GM15510 (cell line): ENCODE measurements around the gene ZNRF2.

ENCODE experiments used
- POLR2A ChIP-seq: IDR thresholded peaks from 3 replicates; pipeline ENCODE4 v1.6.1; 2011; ENCODE audit warnings: borderline replicate concordance; ENCODE audit not compliant: insufficient read length; ENCODE audit errors: extremely low read depth

Gene ZNRF2

GRCh38 chr7:30303312-30304039 is 19.1 kb downstream of the ZNRF2 start:
- TF ChIP-seq POLR2A, result no peak

DNA sequence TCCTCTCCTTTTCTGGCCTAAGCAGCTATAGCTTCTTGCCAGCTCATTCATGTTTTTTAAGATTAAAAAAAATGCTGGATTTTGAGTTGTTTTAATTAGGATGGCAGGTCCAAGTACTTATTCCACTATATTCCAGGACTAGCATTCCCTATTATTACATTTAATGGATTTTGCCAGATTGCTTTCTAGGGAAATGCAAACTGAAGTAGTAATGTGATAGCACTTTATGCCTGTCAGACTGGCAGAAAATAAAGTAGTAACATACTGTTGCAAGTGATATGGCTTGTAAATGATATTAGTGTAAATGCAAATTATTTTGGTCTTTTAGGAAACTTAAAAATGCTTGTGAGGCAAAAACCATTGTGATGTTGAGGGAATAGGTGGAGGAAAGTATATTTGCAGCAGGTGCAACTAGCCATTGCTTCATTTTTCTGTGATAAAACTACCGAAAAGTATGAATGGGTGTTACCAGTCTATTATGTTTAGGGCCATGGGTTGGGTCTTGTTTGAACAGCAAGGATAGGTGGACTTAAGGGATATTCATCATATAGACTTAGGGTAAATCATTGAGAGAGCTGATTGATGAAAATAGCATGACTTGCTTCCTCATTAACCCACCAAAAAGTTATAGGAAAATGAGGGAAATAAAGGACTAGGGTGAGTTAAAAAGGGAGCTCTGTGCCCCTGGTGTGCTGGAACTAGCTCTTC is 19.9 kb downstream of the ZNRF2 start:
- TF ChIP-seq POLR2A, result no peak

GRCh38 chr7:30306976-30307375 is 22.6 kb downstream of the ZNRF2 start:
- TF ChIP-seq POLR2A, result no peak

DNA sequence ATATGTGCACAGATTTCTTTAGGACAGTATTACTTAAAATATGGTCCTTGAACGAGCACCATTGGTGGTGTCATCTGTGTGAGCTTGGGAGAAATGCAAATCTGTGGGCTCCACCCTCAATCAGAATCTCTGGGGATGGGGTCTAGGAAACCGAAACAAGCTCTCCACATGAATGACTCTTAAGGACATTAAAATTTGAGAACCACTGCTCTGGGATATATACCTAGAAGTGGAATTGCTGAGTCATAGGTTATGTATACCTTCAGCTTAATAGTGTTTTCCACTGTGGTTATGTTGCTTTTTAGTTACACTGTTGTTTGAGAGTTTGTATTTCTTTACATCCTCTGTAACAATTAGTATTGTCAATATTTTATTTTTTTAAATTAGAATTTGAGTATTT is 24.0 kb downstream of the ZNRF2 start:
- no peak for TF ChIP-seq POLR2A

- no peak for TF ChIP-seq POLR2A
Measured at GRCh38 chr7:30309302-30309701, 24.9 kb downstream of the ZNRF2 start.

GRCh38 chr7:30309842-30310435 is 25.5 kb downstream of the ZNRF2 start:
- no peak for TF ChIP-seq POLR2A

DNA sequence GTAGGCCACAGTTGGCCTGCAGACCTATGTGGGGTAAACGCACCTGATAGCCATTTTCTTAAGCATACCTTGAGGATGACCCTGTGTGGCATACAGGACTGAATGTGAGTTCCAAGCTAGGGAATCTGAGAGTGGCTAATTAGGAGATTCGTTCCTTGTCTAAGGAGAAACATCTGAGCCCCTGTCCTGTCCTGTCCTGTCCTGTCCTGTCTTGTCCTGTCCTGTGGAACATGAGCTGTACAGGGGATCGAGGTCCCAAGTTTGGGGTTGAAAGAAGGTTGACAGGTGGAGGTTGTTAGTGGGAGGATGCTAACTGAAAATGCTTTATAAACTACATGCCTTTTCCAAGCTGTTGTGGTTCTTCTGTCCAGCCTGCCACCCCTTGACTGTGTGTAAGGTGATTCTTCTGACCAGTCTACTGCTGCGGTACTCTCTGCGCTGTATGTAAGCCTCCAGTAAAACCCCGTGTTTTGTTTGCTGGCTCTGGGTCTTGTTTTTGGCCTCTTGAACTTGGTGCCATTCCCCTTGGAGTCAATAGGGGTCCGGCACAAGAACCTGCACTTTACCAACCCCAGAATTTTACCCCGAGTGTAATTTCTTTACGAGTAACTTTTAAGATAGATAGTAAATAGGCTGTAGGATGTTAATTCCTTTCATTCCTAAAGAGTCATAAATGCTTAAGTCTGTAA is 26.4 kb downstream of the ZNRF2 start:
- TF ChIP-seq POLR2A, result no peak

GRCh38 chr7:30312178-30312577 is 27.8 kb downstream of the ZNRF2 start:
- no peak for TF ChIP-seq POLR2A

- no peak for TF ChIP-seq POLR2A
Measured at GRCh38 chr7:30313348-30313747, 29.0 kb downstream of the ZNRF2 start.

- TF ChIP-seq POLR2A, result no peak
Measured at GRCh38 chr7:30313793-30314192, 29.4 kb downstream of the ZNRF2 start.

DNA sequence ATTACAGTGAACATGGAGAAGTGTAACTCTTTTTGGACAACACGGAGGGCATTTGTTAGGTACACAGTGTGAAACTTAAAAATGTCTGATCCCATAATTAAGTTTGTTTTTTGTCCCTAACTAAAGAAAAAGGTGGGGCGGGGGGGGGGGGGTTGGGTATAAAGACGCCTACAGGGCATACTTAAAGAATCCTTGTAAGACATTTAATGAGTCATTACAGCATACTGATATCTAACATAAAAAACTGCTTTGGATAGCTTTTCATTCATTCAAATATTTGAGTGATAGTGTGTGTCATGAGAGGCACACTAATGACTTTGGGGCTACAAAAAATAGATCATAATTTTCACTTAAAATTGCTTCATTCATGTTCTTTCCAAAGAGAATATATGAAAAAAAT is 31.2 kb downstream of the ZNRF2 start:
- TF ChIP-seq POLR2A, result no peak

DNA sequence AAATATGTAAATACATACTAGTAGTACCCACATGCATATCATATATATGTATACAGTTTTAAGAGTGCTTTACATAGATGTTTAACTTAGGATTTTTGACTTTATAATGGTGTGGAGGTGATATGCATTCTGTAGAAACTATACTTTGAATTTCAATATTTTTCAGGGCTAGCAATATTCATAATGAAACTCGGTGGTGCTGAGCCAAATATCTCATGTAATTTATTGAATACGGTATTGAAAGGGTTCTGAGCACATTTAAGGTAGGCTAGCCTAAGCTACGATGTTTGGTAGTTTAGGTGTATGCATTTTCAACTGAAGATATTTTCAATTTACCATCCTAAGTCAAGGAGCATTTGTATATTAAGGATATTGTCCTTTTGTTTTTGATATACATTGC is 36.0 kb downstream of the ZNRF2 start:
- no peak for TF ChIP-seq POLR2A

DNA sequence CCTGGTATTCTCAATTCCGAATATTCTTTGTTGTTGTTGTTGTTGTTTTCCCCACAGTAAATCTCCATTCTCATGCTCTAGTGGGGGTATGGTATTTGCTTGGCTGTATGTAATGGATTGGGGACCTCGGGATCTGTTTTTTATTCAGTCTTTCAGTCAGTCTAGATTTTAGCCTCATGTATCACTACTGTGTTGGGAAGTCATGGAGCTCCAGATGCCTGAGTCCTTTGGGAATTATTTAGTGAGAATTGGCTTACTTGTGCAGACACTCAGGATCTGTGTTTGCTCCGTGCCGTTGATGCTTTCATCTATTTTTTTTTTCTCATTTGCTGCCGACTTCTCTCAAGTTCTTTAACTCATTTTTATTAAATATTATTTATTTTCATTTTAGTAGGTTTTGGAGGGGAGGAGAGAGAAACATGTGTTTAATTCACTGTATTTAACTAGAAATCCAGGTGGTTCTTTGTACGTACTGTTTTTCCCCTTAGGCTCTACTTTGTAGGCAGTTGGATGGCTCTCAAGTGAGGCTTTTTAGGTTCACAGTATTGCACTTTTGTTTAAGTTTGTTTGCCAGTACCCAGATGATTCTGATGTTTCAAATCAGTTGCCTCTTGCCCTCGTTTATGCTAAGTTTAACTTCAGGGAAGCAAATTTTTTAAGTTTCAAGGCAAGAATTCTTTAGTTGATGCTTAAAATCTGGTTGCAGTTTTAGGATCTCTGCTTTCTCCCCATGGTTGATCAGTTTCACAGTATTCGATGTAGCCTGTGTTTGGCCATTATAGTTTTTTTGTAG is 36.9 kb downstream of the ZNRF2 start:
- TF ChIP-seq POLR2A, result no peak

- no peak for TF ChIP-seq POLR2A
Measured at GRCh38 chr7:30321882-30322192, 37.4 kb downstream of the ZNRF2 start.

DNA sequence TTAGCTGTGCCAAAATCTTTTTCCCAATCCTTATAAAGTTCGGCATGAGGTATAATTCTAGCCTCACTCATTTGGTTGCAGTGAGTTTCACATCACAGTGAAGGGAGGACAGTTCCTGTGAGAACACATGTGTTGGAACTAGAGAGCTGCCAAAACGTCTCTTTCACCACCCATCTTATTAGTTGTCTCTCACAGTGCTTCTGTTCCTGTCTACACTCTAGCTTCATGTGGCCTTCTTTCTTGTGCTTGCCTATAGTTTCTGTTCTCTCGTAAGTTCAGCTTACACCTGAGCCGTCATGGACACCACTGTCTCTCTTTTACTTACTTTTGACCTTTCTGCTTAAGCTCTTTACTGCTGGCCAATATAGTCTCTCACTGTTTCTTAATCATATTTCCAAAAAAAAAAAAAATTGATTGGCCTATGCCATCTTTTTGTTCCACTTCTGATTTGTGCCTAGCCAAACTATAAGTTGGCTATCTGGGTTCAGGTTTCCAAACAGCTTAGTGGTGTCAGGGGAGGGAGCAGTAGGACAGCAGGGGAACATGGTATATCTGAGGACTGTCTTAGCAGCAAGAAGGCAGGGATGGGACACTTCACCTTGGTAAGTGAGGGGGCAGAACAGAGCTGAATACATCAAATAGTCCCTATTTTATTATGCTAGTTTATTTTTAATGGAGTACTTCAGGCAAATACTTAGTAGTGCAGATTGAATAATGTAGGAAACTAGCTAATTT is 38.0 kb downstream of the ZNRF2 start:
- no peak for TF ChIP-seq POLR2A

DNA sequence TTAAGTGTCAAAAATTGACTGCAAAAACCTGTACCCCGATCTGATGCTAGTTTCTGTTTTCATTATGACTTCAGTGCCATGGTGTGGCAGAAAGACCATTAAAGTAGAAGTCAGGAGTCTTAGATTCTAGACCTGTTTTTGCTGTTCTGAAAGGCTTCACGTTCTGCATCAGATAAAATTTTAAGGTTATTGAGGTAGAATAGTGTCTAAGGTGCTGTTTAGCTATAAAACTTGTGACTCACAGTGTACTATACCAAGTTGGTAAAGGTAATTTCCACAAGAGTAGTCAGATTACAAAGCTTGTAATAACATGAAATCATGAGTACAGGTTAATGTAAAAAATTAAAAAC is 38.6 kb downstream of the ZNRF2 start:
- TF ChIP-seq POLR2A, result no peak
